Measurements from ENCODE around the gene RELL2.
A peak's percentile ranks its signal among the peaks of the same experiment; 100 is the strongest.

The RELL2 gene

GRCh38 chr5:141623186-141623585 is 13.6 kb upstream of the RELL2 start:
- no peak for DNase-seq

- no peak for DNase-seq
Measured at GRCh38 chr5:141623611-141624010, 13.2 kb upstream of the RELL2 start.

GRCh38 chr5:141628175-141628788 is 8.5 kb upstream of the RELL2 start:
- DNase-seq, result peak; percentile 69

- DNase-seq, result no peak
Measured at GRCh38 chr5:141630570-141631140, 6.1 kb upstream of the RELL2 start.

GRCh38 chr5:141632650-141633049 is 4.1 kb upstream of the RELL2 start:
- no peak for DNase-seq

GRCh38 chr5:141633871-141634561 is 2.8 kb upstream of the RELL2 start:
- no peak for DNase-seq

GRCh38 chr5:141634720-141635119 is 2.1 kb upstream of the RELL2 start:
- DNase-seq, result no peak

- no peak for DNase-seq
Measured at GRCh38 chr5:141635646-141636045, 1.2 kb upstream of the RELL2 start.

- DNase-seq, result no peak
Measured at GRCh38 chr5:141636106-141636412, 738 bp upstream of the RELL2 start.

GRCh38 chr5:141637123-141637766 is 448 bp downstream of the RELL2 start:
- no peak for DNase-seq

- DNase-seq, result peak; percentile 58
Measured at GRCh38 chr5:141637767-141638419, 1.1 kb downstream of the RELL2 start.

GRCh38 chr5:141638771-141639170 is 2.0 kb downstream of the RELL2 start:
- DNase-seq, result no peak

GRCh38 chr5:141639357-141640050 is 2.7 kb downstream of the RELL2 start:
- DNase-seq, result no peak

GRCh38 chr5:141640051-141640415 is 3.2 kb downstream of the RELL2 start:
- DNase-seq, result no peak

GRCh38 chr5:141640698-141641097 is 3.9 kb downstream of the RELL2 start:
- DNase-seq, result no peak

GRCh38 chr5:141641634-141642267 is 5.0 kb downstream of the RELL2 start:
- DNase-seq, result peak; percentile 56

GRCh38 chr5:141646026-141646425 is 9.2 kb downstream of the RELL2 start:
- no peak for DNase-seq

- DNase-seq, result no peak
Measured at GRCh38 chr5:141647242-141647641, 10.4 kb downstream of the RELL2 start.

GRCh38 chr5:141647851-141648250 is 11.1 kb downstream of the RELL2 start:
- no peak for DNase-seq

- DNase-seq, result no peak
Measured at GRCh38 chr5:141649056-141649688, 12.4 kb downstream of the RELL2 start.

GRCh38 chr5:141649972-141650371 is 13.2 kb downstream of the RELL2 start:
- DNase-seq, result no peak
